Thymus (tissue), 11 donors: ENCODE results near the gene LRRC3C. TPM values are rescaled to one million over a fixed set of nuclear protein-coding genes. Genes with fewer than 3 reads are reported as not detected.
"Not testable (repeated sequence)": the region's sequence is repeated elsewhere in the genome, so short reads cannot be mapped to it uniquely, and the experiment has no call there.

Experiments used
- DNase-seq, 9 donors: peaks; one replicate each; pipeline ENCODE4 v3.0.0-alpha.2; 2013; ENCODE audit warnings: low spot score in 9 of 9, low read depth in 6 of 9, missing footprints in 1 of 9
- H3K27ac ChIP-seq, 2 donors: one replicate each; pipeline ENCODE4 v1.5.1; 2013; ENCODE audit warnings: control low read depth in 1 of 2, low read depth in 1 of 2, low read length in 1 of 2, mild to moderate bottlenecking in 1 of 2, moderate library complexity in 1 of 2
- H3K27me3 ChIP-seq, 2 donors: one replicate each; pipeline ENCODE4 v1.5.1; 2013; ENCODE audit warnings: low read length in 1 of 2; ENCODE audit not compliant: control insufficient read depth in 2 of 2, insufficient read depth in 1 of 2
- H3K36me3 ChIP-seq, 2 donors: one replicate each; pipeline ENCODE4 v1.5.1; 2013; ENCODE audit warnings: low read length in 1 of 2, mild to moderate bottlenecking in 1 of 2, moderate library complexity in 1 of 2; ENCODE audit not compliant: control insufficient read depth in 2 of 2, insufficient read depth in 2 of 2
- H3K4me1 ChIP-seq, 2 donors: one replicate each; pipeline ENCODE4 v1.5.1; 2013; ENCODE audit warnings: low read length in 2 of 2; ENCODE audit not compliant: control insufficient read depth in 2 of 2, insufficient read depth in 2 of 2
- H3K4me3 ChIP-seq, 2 donors: one replicate each; pipeline ENCODE4 v1.5.1; 2013; ENCODE audit warnings: low read length in 2 of 2, control low read depth in 1 of 2, mild to moderate bottlenecking in 1 of 2
- H3K9me3 ChIP-seq, 2 donors: one replicate each; pipeline ENCODE4 v1.5.1; 2013; ENCODE audit warnings: low read length in 1 of 2, mild to moderate bottlenecking in 1 of 2; ENCODE audit not compliant: control insufficient read depth in 2 of 2, insufficient read depth in 1 of 2
- WGBS: extraction: QIAGEN DNeasy Blood & Tissue Kit; methylation state at CpG from one replicate; pipeline ENCODE4 v1.1.7; 2013; 5-methylcytosine and 5-hydroxymethylcytosine counted together
- polyA plus RNA-seq: library from polyadenylated mRNA; stranded (reverse); fragments of 200-250 nt; gene quantifications from one replicate; pipeline ENCODE4 v1.2.3, GENCODE V29; 2013
- total RNA-seq: library from RNA; stranded (reverse); fragments of 120-200 nt; gene quantifications from one replicate; pipeline ENCODE4 v1.2.4, GENCODE V29; 2013
- donor health status: healthy.

Gene LRRC3C
- total and polyA plus RNA-seq, 2 donors = 0.05 TPM; not detected in 1

GRCh38 chr17:39939106-39939505, 11.6 kb downstream of the LRRC3C start:
- no peak overlapping the region for H3K4me3 ChIP-seq
- H3K36me3 ChIP-seq = no peaks in the 10 kb centered on the region
- no peaks in the 10 kb centered on the region for H3K9me3 ChIP-seq
- no peak for DNase-seq
- H3K27me3 ChIP-seq = no peaks in the 10 kb centered on the region
- no peak overlapping the region for H3K27ac ChIP-seq
- H3K4me1 ChIP-seq = peaks cover 18 to 32% of the 10 kb centered on the region in 2 donors
- 92% methylated on average over 3 of the region's 3 CpGs for WGBS

DNA sequence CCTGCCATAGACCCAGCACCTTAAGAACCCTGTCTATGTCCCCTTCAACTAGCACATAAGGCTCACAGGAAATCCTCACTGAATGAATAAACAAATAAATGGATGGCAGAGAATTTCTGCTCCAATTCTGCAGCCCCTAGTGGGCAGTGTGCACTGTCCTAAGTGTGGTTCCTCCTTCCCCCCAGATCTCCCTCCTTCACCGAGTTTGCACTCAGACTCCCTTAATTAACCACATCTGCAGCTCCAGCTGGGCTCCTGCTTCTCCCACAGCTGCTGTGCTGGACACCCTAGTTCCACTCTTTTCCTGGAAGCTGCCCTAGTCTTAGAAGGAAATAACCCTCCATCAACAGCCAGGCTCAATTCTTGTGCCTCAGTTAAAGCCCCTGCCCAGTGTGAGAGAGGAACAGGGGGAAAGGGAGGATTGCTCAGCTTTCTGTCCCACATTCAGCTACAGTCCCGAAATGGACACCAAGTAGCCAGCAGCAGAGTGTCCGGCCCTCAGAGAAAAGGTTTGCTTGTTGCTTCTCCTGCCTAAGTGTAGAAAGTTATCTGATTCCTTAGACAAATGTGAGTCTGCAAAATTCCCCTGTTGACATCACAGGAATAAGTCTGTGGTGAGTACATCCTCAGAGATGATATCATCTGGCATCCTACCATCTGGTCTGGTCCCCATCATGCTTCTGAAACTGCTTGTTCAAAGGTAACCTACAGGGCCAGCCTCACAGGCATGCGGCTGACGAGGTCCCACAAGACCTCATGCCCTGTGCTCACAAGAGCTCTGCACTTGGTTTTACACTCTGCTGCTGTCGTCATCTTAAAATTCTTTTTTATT, 12.3 kb downstream of the LRRC3C start:
- Histone ChIP-seq H3K27me3 (no peaks in the 10 kb centered on the region), H3K4me3 (no peak overlapping the region), H3K27ac (peak overlapping the region in 1 of 2 donors; percentile 78), H3K36me3 (no peaks in the 10 kb centered on the region), H3K9me3 (peaks cover 0 to under 1% of the 10 kb centered on the region in 2 donors), H3K4me1 (peaks cover 25 to 39% of the 10 kb centered on the region in 2 donors)
- 36% methylated on average over 6 of the region's 6 CpGs for WGBS
- DNase-seq = peak in 3 of 9 donors; percentile 54 to 73 (median 61)

DNA sequence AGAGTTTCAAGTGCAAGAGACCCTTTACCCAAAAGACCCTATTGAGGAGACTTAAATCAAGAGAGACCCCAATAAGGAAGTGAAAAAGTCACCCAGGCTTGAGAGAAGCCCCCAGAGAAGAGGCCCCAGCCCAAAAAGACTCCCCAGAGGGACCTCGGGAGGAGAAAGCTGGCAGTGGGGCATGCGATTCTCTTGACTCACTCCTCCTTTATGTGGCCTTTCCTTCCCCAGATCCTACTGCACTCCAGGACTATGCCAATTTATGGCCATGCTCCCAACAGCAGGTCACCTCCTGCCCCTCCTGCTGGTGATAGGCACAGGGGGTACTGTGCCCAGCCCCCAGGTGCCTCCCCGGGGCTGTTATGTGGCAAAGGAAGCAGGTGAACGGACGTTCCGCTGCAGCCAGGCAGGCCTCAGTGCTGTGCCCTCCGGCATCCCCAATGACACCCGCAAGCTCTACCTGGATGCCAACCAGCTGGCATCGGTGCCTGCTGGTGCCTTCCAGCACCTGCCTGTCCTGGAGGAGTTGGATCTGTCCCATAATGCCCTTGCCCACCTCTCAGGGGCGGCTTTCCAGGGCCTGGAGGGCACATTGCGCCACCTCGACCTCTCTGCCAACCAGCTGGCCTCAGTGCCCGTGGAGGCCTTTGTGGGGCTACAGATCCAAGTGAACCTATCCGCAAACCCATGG, 16.3 kb downstream of the LRRC3C start:
- Histone ChIP-seq H3K27me3 (no peaks in the 10 kb centered on the region), H3K4me1 (peaks cover 32 to 71% of the 10 kb centered on the region in 2 donors), H3K9me3 (peaks cover 0 to 15% of the 10 kb centered on the region in 2 donors), H3K4me3 (no peak overlapping the region), H3K27ac (no peak overlapping the region), H3K36me3 (no peaks in the 10 kb centered on the region)
- DNase-seq = no peak
- WGBS = 94% methylated on average over 14 of the region's 14 CpGs

GRCh38 chr17:39944393-39944711, 16.8 kb downstream of the LRRC3C start:
- WGBS = 93% methylated on average over 16 of the region's 16 CpGs
- Histone ChIP-seq H3K9me3 (peaks cover 0 to 15% of the 10 kb centered on the region in 2 donors), H3K4me3 (no peak overlapping the region), H3K36me3 (no peaks in the 10 kb centered on the region), H3K4me1 (peaks cover 32 to 70% of the 10 kb centered on the region in 2 donors), H3K27ac (peak overlapping the region in 1 of 2 donors; percentile 14), H3K27me3 (no peaks in the 10 kb centered on the region)
- DNase-seq = no peak

DNA sequence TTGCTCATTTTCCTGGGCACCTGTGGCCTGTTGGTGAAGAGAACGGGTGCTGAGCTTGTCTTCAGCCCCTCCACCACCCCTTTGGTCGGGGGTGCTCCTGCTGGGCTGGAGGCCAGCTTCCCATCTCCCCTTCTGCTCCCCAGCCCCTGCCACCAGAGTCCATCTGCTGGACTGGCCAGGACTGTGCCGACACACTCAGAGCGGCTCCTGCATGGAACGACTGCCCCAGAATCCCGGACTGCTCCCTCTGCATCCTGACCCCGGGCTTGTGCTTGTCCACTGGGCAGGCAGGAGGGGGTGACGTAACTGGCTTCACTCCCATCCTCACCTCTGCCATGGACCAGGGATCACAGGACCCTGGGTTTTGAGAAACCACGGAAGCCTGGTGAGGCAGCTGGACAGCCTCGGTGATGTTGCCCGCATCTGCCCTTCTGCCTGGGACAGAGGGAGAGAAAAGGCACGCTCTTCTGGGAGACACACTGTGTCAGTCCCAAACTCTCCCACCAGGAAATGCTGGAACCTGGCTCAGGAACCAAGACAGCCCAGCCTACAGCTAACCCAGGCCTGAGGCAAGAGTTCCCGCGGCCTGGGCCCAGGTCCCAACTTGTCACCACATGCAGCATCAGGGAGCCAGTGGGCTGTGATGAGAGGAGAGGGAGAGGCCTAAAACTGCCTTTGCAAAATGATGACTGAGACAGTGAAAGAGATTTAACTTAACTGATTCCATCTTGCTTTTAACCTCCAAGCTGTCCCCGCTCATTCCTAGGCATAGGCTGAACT, 19.2 kb downstream of the LRRC3C start:
- 90% methylated on average over 15 of the region's 15 CpGs for WGBS
- H3K4me1 ChIP-seq = peaks cover 19 to 63% of the 10 kb centered on the region in 2 donors
- no peak overlapping the region for H3K27ac ChIP-seq
- no peak for DNase-seq
- no peaks in the 10 kb centered on the region for H3K27me3 ChIP-seq
- H3K9me3 ChIP-seq = peaks cover 0 to 15% of the 10 kb centered on the region in 2 donors
- no peaks in the 10 kb centered on the region for H3K36me3 ChIP-seq
- no peak overlapping the region for H3K4me3 ChIP-seq

DNA sequence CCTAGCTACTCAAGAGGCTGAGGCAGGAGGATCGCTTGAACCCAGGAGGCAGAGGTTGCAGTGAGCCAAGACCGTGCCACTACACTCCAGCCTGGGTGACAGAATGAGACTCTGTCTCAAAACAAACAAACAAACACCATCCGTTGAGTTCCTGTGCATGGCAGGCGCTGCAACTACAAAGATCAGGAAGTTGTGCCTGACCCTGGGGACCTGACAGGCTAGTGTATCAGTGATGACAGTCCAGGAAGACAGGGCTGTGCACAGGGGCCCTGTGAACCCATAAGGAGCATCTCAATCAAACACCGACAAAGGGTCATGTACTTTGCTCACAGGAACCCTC, 20.9 kb downstream of the LRRC3C start:
- not testable (repeated sequence) for H3K36me3 ChIP-seq, H3K27me3 ChIP-seq, H3K4me3 ChIP-seq
- WGBS = 77% methylated on average over 5 of the region's 5 CpGs
- peaks cover 23 to 73% of the 10 kb centered on the region in 2 donors for H3K4me1 ChIP-seq
- DNase-seq = peak in 1 of 9 donors; percentile 65
- H3K9me3 ChIP-seq = peaks cover 0 to 15% of the 10 kb centered on the region in 2 donors
- H3K27ac ChIP-seq = peak overlapping the region; percentile 20 to 79

GRCh38 chr17:39949028-39949427, 21.5 kb downstream of the LRRC3C start:
- Histone ChIP-seq H3K4me1 (peaks cover 19 to 72% of the 10 kb centered on the region in 2 donors), H3K4me3 (no peak overlapping the region), H3K27me3 (no peaks in the 10 kb centered on the region), H3K36me3 (no peaks in the 10 kb centered on the region), H3K27ac (peak overlapping the region in 1 of 2 donors; percentile 79), H3K9me3 (peaks cover 0 to 15% of the 10 kb centered on the region in 2 donors)
- WGBS = 96% methylated on average over 2 of the region's 2 CpGs
- no peak for DNase-seq

DNA sequence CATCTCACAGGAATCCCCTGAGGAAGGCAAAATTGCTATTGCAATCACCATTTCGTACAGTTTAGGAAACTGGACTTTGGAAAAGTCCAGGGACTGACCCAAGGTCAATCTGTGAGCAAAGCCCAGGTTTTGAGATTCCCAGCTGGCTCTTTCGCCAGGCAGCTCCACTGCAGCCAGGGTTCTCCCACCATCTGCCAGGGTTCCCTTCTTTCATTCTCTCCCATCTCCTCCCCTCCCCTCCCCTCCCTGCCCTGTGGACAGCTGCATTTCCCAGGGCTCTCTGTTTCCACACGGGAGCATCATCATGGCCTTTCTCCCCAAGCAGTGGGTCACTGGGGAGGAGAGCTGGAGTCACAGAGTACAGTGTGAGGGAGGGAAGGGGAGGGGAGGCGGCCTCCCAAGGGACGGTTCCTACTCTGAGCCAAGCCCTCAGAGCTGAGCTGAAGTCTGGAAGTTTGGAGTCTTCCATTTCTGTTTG, 23.4 kb downstream of the LRRC3C start:
- peaks cover 0 to 6% of the 10 kb centered on the region in 2 donors for H3K9me3 ChIP-seq
- no peak for DNase-seq
- 88% methylated on average over 5 of the region's 5 CpGs for whole genome bisulfite sequencing

More for the DNA sequence above, 23.4 kb downstream of the LRRC3C start:
- Histone ChIP-seq H3K27ac (no peak overlapping the region), H3K27me3 (no peaks in the 10 kb centered on the region), H3K4me3 (no peak overlapping the region), H3K4me1 (peaks cover 10 to 53% of the 10 kb centered on the region in 2 donors), H3K36me3 (no peaks in the 10 kb centered on the region)
